ENCODE measurements around the gene ADGRL2. TPM values are rescaled to one million over a fixed set of nuclear protein-coding genes. Genes with fewer than 3 reads are reported as not detected.

ADGRL2 gene
- total RNA-seq, 1 experiment from 2014 or later = not detected

- DNase-seq (ENCODE audit: low spot score) = no peak
These were observed 175.8 kb downstream of the ADGRL2 start for GRCh38 chr1:81976539-81976938.

- no peak for DNase-seq (ENCODE audit: low spot score)
These were observed 178.2 kb downstream of the ADGRL2 start for GRCh38 chr1:81978945-81979344.

- DNase-seq (ENCODE audit: low spot score) = no peak
These were observed 181.8 kb downstream of the ADGRL2 start for GRCh38 chr1:81982523-81982922.

GRCh38 chr1:81989524-81989923, 188.8 kb downstream of the ADGRL2 start:
- DNase-seq (ENCODE audit: low spot score) = no peak

- no peak for DNase-seq (ENCODE audit: low spot score)
These were observed 189.5 kb downstream of the ADGRL2 start for GRCh38 chr1:81990241-81990640.

- no peak for DNase-seq (ENCODE audit: low spot score)
These were observed 197.4 kb downstream of the ADGRL2 start for GRCh38 chr1:81998165-81998564.

- no peak for DNase-seq (ENCODE audit: low spot score)
These were observed 198.6 kb downstream of the ADGRL2 start for GRCh38 chr1:81999364-81999763.

- DNase-seq (ENCODE audit: low spot score) = no peak
These were observed 199.5 kb downstream of the ADGRL2 start for GRCh38 chr1:82000221-82000620.

- no peak for DNase-seq (ENCODE audit: low spot score)
These were observed 200.6 kb downstream of the ADGRL2 start for GRCh38 chr1:82001345-82001744.

- no peak for DNase-seq (ENCODE audit: low spot score)
These were observed 207.1 kb downstream of the ADGRL2 start for GRCh38 chr1:82007804-82008203.

- no peak for DNase-seq (ENCODE audit: low spot score)
These were observed 213.0 kb downstream of the ADGRL2 start for GRCh38 chr1:82013702-82014101.

- DNase-seq (ENCODE audit: low spot score) = no peak
These were observed 214.7 kb downstream of the ADGRL2 start for GRCh38 chr1:82015444-82015843.

GRCh38 chr1:82018319-82018718, 217.6 kb downstream of the ADGRL2 start:
- DNase-seq (ENCODE audit: low spot score) = no peak

GRCh38 chr1:82019508-82019907, 218.8 kb downstream of the ADGRL2 start:
- DNase-seq (ENCODE audit: low spot score) = no peak

GRCh38 chr1:82030830-82031229, 230.1 kb downstream of the ADGRL2 start:
- DNase-seq (ENCODE audit: low spot score) = no peak

- no peak for DNase-seq (ENCODE audit: low spot score)
These were observed 231.3 kb downstream of the ADGRL2 start for GRCh38 chr1:82032068-82032467.

- no peak for DNase-seq (ENCODE audit: low spot score)
These were observed 234.1 kb downstream of the ADGRL2 start for GRCh38 chr1:82034812-82035211.

All from HT-29 (cell line).